K562 (cell line): ENCODE results near the gene OR2V1. TPM values are rescaled to one million over a fixed set of nuclear protein-coding genes. Genes with fewer than 3 reads are reported as not detected.

Experiments used
- BMI1 ChIP-seq: fragments of 150-350 bp; IDR thresholded peaks from 2 replicates; pipeline ENCODE4 v1.6.1; 2014; ENCODE audit warnings: low read length
- CBX5 ChIP-seq: IDR thresholded peaks from 2 replicates; pipeline ENCODE4 v1.6.1; 2014; ENCODE audit warnings: low read depth, borderline replicate concordance
- HMG20B ChIP-seq: fragments of 250-450 bp; sonication (Bioruptor Pico); IDR thresholded peaks from 2 replicates; pipeline ENCODE4 v1.5.0; 2021; ENCODE audit warnings: mild to moderate bottlenecking
- NFYB ChIP-seq: IDR thresholded peaks from 2 replicates; pipeline ENCODE4 v1.6.1; 2011; ENCODE audit warnings: mild to moderate bottlenecking, moderate library complexity; ENCODE audit not compliant: insufficient read length; ENCODE audit errors: extremely low read depth
- polyA plus RNA-seq, 8 experiments: library from polyadenylated mRNA; depleted of rRNA in 4 of 8; stranded (reverse) in 5 of 8; unstranded in 3 of 8; fragments of >200 nt; fragmentation: Nextera tagmentation in 2 of 8; fragmentation: Illumina TruSeq in 1 of 8; extraction: Ambion mirVana in 2 of 8; extraction: Trizol in 1 of 8; gene quantifications; 2 replicates each; pipeline versions ENCODE4 v1.2.1 to v1.2.3, GENCODE V29; 2011 to 2014; ENCODE audit warnings: inconsistent platforms in 1 of 8, missing spikeins in 1 of 8
- total RNA-seq, 7 experiments: library from RNA; depleted of rRNA in 6 of 7; stranded (reverse); fragments of >200 nt in 6 of 7; fragmentation: Illumina TruSeq in 2 of 7; extraction: Trizol in 2 of 7; gene quantifications; 2 replicates each; pipeline versions ENCODE4 v1.2.1 to v1.2.3, GENCODE V29; 2011 to 2021; ENCODE audit warnings: low replicate concordance in 1 of 7
- TF ChIP-seq, protein P1 (sequence below): fragments of 450-650 bp; formaldehyde crosslinking; IDR thresholded peaks from 2 replicates; pipeline ENCODE4 v1.4.0; 2020; ENCODE audit warnings: mild to moderate bottlenecking
- TF ChIP-seq, protein P2 (sequence below): fragments of 450-650 bp; formaldehyde crosslinking; IDR thresholded peaks from 2 replicates; pipeline ENCODE4 v1.4.0; 2020; ENCODE audit warnings: mild to moderate bottlenecking, moderate library complexity
- TF ChIP-seq, protein P3 (sequence below): fragments of 250-450 bp; sonication (Bioruptor Pico); IDR thresholded peaks from 2 replicates; pipeline ENCODE4 v1.4.0; 2020; ENCODE audit warnings: mild to moderate bottlenecking, moderate library complexity
- TF ChIP-seq, protein P4 (sequence below): fragments of 450-650 bp; formaldehyde crosslinking; conservative IDR thresholded peaks from 2 replicates; pipeline ENCODE4 v1.4.0; 2022; ENCODE audit warnings: mild to moderate bottlenecking, missing genetic modification characterization
- TF ChIP-seq, protein P5 (sequence below): fragments of 450-650 bp; IDR thresholded peaks from 2 replicates; pipeline ENCODE4 v1.6.1; 2016; ENCODE audit warnings: low read depth

The OR2V1 gene
- total and polyA plus RNA-seq, 9 of the 15 experiments (the other 6 are each of a cell fraction or from before 2014, with no cell fraction given), result 0.04 to 0.28 (median 0.15) TPM; not detected in 5

DNA sequence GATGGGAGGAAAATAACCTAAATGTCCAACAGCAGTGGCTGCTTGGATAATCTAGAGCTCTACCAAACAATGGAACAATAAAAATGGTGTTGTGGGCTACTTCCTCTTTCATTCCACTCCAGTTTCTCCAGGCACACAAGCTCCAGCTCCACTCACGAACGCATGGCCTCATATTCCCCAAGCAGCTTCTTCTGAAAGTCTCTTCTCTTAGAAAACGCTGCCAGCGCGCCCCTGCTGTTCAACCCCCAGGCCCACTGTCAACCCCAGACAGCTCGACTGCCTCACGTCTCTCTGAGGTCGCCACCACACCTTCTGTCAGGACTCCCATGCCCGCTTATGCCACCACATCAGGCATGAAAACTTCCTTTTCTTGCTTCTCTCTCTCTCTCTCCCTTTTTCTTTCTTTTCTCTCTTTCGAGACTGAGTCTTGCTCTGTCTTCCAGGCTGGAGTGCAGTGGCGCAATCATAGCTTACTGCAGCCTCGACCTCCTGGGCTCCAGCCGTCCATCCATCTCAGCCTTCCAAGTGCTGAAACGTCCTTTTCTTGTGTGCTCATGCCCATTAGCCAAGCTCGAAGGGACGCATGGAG lies 32.6 kb upstream of the OR2V1 start (continued):
- TF ChIP-seq, protein P1, sequence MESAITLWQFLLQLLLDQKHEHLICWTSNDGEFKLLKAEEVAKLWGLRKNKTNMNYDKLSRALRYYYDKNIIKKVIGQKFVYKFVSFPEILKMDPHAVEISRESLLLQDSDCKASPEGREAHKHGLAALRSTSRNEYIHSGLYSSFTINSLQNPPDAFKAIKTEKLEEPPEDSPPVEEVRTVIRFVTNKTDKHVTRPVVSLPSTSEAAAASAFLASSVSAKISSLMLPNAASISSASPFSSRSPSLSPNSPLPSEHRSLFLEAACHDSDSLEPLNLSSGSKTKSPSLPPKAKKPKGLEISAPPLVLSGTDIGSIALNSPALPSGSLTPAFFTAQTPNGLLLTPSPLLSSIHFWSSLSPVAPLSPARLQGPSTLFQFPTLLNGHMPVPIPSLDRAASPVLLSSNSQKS (CRISPR knock-in tag), result no peak
- no peak for TF ChIP-seq CBX5
- TF ChIP-seq, protein P2, sequence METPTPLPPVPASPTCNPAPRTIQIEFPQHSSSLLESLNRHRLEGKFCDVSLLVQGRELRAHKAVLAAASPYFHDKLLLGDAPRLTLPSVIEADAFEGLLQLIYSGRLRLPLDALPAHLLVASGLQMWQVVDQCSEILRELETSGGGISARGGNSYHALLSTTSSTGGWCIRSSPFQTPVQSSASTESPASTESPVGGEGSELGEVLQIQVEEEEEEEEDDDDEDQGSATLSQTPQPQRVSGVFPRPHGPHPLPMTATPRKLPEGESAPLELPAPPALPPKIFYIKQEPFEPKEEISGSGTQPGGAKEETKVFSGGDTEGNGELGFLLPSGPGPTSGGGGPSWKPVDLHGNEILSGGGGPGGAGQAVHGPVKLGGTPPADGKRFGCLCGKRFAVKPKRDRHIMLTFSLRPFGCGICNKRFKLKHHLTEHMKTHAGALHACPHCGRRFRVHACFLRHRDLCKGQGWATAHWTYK (CRISPR knock-in tag), result 0 out of 2 replicates have a peak, but pooled peaks have one; percentile 25
- no peak for TF ChIP-seq HMG20B
- no peak for TF ChIP-seq BMI1
- TF ChIP-seq, protein P3, sequence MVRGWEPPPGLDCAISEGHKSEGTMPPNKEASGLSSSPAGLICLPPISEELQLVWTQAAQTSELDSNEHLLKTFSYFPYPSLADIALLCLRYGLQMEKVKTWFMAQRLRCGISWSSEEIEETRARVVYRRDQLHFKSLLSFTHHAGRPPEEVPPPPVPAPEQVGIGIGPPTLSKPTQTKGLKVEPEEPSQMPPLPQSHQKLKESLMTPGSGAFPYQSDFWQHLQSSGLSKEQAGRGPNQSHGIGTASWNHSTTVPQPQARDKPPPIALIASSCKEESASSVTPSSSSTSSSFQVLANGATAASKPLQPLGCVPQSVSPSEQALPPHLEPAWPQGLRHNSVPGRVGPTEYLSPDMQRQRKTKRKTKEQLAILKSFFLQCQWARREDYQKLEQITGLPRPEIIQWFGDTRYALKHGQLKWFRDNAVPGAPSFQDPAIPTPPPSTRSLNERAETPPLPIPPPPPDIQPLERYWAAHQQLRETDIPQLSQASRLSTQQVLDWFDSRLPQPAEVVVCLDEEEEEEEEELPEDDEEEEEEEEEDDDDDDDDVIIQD, result no peak
- no peak for TF ChIP-seq NFYB
- TF ChIP-seq, protein P4, sequence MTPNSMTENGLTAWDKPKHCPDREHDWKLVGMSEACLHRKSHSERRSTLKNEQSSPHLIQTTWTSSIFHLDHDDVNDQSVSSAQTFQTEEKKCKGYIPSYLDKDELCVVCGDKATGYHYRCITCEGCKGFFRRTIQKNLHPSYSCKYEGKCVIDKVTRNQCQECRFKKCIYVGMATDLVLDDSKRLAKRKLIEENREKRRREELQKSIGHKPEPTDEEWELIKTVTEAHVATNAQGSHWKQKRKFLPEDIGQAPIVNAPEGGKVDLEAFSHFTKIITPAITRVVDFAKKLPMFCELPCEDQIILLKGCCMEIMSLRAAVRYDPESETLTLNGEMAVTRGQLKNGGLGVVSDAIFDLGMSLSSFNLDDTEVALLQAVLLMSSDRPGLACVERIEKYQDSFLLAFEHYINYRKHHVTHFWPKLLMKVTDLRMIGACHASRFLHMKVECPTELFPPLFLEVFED (CRISPR knock-in tag), result peak; percentile 87
- TF ChIP-seq, protein P5, sequence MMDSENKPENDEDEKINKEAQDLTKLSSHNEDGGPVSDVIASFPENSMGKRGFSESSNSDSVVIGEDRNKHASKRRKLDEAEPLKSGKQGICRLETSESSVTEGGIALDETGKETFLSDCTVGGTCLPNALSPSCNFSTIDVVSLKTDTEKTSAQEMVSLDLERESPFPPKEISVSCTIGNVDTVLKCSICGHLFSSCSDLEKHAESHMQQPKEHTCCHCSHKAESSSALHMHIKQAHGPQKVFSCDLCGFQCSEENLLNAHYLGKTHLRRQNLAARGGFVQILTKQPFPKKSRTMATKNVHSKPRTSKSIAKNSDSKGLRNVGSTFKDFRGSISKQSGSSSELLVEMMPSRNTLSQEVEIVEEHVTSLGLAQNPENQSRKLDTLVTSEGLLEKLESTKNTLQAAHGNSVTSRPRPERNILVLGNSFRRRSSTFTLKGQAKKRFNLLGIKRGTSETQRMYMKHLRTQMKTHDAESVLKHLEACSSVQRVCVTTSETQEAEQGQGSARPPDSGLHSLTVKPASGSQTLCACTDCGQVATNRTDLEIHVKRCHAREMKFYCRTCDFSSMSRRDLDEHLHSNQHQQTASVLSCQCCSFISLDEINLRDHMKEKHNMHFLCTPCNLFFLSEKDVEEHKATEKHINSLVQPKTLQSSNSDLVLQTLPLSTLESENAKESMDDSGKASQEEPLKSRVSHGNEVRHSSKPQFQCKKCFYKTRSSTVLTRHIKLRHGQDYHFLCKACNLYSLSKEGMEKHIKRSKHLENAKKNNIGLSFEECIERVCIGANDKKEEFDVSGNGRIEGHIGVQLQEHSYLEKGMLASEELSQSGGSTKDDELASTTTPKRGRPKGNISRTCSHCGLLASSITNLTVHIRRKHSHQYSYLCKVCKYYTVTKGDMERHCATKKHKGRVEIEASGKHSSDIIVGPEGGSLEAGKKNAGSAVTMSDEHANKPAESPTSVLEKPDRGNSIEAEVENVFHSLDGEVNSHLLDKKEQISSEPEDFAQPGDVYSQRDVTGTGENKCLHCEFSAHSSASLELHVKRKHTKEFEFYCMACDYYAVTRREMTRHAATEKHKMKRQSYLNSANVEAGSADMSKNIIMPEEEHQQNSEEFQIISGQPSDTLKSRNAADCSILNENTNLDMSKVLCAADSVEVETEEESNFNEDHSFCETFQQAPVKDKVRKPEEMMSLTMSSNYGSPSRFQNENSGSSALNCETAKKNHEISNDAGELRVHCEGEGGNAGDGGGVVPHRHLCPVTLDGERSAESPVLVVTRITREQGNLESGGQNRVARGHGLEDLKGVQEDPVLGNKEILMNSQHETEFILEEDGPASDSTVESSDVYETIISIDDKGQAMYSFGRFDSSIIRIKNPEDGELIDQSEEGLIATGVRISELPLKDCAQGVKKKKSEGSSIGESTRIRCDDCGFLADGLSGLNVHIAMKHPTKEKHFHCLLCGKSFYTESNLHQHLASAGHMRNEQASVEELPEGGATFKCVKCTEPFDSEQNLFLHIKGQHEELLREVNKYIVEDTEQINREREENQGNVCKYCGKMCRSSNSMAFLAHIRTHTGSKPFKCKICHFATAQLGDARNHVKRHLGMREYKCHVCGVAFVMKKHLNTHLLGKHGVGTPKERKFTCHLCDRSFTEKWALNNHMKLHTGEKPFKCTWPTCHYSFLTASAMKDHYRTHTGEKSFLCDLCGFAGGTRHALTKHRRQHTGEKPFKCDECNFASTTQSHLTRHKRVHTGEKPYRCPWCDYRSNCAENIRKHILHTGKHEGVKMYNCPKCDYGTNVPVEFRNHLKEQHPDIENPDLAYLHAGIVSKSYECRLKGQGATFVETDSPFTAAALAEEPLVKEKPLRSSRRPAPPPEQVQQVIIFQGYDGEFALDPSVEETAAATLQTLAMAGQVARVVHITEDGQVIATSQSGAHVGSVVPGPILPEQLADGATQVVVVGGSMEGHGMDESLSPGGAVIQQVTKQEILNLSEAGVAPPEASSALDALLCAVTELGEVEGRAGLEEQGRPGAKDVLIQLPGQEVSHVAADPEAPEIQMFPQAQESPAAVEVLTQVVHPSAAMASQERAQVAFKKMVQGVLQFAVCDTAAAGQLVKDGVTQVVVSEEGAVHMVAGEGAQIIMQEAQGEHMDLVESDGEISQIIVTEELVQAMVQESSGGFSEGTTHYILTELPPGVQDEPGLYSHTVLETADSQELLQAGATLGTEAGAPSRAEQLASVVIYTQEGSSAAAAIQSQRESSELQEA, result no peak
